Stimulated activated CD8-positive, alpha-beta memory T cell treated with anti-CD3 and anti-CD28 coated beads, Interleukin-15, amount 100 ng/mL, for 48 hours (primary cell): ENCODE data around the gene NAGLU.
"Not testable (repeated sequence)": the region's sequence is repeated elsewhere in the genome, so short reads cannot be mapped to it uniquely, and the experiment has no call there.

Experiments
- DNase-seq, 2 donors: peaks; one replicate each; pipeline ENCODE4 v3.0.0-alpha.2; 2020; ENCODE audit warnings: low read depth in 2 of 2

NAGLU gene

DNA sequence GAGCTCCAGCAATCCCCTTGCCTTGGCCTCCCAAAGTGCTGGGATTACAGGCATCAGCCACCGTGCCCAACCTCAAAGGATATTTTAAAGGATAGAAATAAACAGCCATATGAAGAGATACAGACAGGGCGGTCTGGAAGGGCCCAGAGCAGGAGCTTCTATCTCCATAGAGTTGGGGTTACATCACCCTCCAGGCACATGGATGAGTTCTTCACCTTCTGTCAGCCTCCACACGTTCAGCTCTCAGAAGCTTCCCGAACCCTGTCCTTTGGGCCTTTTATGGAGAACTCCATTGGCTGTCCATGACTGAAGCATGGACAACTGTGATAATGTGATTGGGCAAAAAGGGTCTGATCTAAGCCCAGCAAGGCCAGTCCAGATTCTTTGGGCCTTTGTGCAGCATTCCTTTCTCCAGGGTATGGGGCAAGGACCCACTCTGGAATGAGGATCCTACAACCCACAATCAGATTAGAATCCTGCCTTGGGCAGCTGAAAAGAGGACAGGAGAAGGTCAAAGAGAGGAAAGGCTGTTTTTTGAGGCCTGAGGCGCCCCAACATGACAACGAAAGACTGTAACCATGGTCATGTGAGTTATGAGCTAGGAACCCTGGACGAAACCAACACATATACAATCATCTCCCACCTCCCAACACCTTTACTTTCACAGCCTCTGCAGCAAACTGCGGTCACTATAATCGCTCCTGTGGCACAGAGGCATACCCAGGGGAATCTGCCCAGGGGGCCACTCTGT is 9.9 kb downstream of the NAGLU start:
- not testable (repeated sequence) for DNase-seq

DNA sequence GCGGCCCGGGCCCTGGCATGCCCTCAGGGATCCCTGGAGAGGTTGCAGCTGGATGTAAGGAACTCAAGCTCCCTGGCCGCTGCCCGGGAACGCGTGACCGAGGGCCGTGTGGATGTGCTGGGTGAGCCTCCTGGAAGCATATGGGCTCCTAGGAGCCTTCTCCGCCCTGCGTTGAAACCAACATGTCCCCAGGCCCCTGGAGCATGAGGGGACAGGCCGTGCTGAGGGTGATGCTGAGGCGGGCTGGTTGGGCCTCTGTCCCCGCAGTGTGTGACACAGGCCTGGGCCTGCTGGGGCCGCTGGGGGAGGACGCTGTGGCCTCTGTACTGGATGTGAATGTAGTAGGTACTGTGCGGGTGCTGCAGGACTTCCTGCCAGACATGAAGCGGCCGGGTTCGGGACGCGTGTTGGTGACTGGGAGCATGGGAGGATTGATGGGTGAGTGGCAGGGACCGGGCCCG is 11.0 kb downstream of the NAGLU start:
- DNase-seq, result no peak

DNA sequence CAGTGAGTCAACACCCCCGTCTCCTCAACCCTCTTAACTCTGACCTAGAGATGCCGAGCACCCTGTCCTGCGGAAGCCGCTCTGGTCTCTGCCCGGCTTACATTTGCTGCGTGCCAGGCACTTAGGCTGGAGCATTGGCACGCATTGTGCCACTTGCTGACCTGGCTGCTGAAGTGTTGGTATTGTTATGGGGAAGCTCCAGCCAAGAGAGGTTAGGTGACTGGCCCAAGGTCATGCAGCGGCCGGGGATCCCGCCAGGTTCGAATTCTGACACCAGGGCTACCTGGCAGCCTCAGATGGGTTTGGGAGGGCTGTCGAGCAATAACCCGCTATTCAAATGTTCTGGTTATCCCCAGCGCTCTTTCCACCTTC is 11.6 kb downstream of the NAGLU start:
- no peak for DNase-seq

DNA sequence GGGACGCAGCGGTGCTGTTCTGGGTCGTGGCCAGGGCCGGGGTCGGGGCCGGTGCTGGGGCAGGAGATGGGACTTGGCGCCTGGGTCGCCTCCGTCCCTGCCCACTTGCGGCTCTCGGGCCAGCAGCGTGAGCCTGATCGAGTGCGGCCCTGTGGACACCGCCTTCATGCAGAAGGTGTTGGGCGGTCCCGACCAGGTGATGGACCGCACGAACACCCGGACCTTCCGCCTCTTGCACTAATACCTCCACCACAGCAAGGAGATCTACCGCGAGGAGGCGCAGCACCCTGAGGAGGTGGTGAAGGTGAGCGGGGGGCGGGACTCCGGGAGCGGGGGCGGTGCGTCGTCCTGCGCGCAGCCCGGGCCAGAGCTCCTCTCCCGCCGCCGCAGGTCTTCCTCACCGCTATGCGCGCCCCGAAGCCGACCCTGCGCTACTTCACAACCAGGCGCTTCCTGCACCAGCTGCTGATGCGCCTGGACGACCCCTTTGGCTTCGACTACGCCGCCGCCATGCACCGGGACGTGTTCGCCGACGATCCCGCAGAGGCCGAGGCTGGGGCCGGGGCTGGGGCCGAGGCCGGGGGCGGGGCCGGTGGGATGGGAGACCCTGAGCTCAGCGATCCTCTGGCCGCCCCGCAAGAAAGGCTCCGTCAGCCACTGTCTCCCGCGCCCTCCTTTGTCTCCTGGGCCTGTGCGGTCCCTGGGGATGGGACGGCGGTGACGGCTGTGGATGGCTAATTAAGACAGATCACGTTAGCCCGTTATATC is 12.2 kb downstream of the NAGLU start:
- peak; percentile 70 to 75 for DNase-seq

DNA sequence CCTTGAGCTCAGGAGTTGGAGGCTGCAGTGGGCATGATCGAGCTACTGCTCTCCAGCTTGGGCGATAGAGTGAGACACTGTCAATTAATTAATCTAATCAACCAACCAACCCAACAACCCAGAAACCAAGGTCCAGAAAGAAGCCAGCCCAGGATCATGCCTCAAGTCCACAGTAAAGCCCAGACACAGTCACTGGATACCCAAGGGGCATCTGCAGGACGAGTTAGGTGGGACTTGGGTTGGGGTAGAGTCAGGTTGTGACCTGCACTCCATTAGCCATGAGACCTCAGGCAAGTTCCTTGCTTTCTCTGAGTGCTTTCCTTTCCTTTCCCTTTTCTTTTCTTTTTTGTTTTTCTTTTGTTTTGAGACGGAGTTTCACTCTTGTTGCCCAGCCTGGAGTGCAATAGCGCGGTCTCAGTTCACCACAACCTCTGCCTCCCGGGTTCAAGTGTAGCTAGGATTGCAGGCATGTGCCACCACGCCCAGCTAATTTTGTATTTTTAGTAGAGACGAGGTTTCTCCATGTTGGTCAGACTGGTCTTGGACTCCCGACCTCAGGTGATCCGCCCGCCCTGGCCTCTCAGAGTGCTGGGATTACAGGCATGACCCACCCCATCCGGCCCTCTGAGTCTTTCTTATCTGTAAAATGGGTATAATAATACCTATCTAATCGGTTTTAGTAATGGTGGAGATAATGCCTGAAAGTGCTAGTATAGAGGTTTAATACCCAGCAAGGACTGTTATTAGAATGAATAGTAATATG is 13.1 kb downstream of the NAGLU start:
- no peak for DNase-seq

DNA sequence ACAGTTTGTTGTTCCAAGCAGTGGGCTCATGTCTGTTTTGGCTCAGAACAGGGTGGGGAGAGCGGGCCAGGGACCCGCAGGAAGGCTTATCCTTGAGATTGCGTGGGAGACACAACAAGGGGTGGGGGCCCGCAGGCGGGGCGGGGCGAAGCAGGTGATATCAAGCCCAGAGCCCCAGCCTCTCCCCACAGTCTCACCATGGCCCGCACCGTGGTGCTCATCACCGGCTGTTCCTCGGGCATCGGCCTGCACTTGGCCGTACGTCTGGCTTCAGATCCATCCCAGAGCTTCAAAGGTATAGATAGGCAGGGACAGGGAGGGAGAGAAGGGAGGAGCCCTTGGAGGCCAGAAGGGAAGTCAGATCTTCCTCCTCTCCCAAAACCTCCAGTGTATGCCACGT is 16.7 kb downstream of the NAGLU start, which contains the start of gene HSD17B1:
Gene HSD17B1, plus strand, starts transcription at position 188 of the 400 bp plus-strand sequence. Its CDS starts 11 bp downstream, at position 199.
- not testable (repeated sequence) for DNase-seq

DNA sequence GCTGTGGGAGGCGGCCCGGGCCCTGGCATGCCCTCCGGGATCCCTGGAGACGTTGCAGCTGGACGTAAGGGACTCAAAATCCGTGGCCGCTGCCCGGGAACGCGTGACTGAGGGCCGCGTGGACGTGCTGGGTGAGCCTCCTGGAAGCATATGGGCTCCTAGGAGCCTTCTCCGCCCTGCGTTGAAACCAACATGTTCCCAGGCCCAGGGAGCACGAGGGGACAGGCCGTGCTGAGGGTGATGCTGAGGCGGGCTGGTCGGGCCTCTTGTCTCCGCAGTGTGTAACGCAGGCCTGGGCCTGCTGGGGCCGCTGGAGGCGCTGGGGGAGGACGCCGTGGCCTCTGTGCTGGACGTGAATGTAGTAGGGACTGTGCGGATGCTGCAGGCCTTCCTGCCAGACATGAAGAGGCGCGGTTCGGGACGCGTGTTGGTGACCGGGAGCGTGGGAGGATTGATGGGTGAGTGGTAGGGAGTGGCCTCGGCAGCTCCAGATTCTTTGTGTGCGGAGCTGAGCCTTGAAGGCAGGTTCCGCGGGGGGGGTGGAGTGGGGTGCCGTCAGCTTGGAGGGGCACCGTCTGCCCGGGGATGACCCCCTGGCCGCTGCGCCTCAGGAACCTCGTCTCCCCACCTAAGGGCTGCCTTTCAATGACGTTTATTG is 17.2 kb downstream of the NAGLU start:
- DNase-seq, result no peak

DNA sequence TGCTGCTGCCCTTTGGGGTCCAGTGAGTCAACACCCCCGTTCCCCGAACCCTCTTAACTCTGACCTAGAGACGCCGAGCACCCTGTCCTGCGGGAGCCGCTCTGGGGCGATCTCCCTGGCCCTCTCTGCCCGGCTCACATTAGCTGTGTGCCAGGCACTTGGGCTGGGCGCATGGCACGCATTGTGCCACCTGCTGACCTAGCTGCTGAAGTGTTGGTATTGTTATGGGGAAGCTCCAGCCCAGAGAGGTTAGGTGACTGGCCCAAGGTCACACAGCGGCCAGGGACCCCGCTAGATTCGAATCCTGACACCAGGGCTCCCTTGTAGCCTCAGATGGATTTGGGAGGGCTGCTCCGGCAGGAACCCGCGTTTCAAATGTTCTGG is 17.8 kb downstream of the NAGLU start:
- no peak for DNase-seq

DNA sequence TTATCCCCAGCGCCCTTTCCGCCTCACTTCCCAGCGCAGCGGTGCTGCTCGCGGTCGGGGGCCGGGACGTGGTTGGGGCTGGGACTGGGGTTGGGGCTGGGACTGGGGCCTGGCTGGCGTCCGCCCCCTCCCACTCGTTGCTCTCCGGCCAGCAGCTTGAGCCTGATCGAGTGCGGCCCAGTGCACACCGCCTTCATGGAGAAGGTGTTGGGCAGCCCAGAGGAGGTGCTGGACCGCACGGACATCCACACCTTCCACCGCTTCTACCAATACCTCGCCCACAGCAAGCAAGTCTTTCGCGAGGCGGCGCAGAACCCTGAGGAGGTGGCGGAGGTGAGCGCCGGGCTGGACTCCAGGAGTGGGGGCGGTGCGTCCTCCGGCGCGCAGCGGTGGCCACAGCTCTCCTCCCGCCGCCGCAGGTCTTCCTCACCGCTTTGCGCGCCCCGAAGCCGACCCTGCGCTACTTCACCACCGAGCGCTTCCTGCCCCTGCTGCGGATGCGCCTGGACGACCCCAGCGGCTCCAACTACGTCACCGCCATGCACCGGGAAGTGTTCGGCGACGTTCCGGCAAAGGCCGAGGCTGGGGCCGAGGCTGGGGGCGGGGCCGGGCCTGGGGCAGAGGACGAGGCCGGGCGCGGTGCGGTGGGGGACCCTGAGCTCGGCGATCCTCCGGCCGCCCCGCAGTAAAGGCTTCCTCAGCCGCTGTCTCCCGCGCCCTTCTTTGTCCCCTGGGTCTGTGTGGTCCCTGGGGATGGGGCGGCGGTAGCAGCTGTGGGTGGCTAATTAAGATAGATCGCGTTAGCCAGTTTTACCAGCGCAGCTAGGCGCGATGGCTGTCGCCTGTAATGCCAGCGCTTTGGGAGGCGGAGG is 18.4 kb downstream of the NAGLU start:
- peak; percentile 79 to 82 for DNase-seq

DNA sequence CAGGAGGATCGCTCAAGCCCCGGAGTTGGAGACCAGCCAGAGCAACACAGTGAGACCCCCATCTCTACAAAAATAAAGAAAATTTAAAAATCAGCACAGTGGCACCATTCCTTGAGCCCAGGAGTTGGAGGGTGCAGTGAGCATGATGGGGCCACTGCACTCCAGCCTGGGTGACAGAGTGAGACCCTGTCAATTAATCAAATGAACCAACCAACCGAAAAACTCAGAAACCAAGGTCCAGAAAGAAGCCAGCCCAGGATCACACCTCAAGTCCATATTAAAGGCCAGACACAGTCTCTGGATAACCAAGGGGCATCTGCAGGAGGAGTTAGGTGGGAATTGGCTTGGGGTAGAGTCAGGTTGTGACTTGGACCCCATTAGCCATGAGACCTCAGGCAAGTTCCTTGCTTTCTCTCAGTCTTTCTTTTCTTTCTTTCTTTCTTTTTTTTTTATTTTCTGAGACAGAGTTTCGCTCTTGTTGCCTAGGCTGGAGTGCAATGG is 19.1 kb downstream of the NAGLU start:
- no peak for DNase-seq

DNA sequence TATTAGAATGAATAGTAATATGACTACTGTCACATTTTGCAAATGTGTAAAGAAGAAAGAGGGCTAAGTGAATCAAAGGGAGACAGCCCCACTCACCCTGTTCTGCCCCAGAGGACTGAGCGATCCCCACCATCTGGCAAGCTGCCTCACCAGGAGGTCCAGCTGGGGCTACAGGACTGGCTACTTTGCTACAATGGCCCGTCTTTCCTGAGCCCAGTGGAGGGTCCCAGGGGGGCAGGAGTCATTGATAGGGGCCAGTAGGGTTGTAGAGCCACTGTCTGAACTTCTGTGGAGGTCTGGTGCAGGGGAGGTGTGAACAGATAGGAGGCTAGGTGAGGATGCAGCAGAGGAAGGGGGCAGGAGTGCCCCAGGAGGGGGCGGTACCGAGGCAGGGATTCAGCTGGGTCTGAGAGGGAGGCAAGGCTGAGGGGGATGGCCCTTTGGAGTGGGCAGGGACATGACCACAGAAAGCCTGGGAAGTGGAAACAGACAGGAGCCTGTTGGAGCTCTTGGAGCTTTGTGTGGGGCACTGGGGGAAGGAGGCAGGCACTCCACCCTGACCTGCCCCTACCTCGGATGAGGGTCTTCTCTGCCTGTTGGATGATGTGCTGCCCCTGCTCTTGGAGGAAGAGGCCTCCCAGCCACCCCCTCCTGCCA is 20.0 kb downstream of the NAGLU start:
- not testable (repeated sequence) for DNase-seq

DNA sequence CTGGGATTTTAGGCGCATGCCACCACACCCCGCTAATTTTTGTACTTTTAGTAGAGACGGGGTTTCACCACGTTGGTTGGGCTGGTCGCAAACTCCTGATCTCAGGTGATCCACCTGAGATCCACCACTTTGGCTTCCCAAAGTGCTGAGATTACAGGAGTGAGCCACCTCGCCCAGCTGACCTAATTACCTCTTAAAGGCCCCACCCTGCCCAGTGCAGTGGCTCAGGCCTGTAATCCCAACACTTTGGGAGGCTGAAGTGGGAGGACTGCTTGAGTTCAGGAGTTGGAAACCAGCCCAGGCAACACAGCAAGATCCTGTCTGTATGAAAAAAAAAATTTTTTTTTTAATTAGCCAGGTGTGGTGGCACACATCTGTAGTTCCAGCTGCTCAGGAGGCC is 23.0 kb downstream of the NAGLU start:
- no peak for DNase-seq

DNA sequence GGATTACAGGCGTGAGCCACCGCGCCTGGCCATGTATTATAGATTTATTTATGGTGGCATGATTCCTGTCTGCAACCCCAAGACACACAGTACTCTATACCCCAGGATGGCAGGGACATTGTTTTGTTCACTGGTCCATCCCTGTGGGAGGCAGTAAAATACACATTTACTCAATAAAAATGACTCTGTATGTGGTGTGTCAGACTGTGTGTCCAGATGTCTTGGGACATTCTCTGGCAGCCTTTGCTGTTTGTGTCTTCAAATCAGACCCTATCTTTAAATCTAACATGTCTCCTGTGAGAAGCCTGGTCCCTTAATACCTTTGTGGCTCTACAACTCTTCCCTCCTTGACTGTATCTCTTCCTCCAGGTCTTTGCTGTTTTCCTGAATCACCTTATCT is 24.2 kb downstream of the NAGLU start:
- no peak for DNase-seq

DNA sequence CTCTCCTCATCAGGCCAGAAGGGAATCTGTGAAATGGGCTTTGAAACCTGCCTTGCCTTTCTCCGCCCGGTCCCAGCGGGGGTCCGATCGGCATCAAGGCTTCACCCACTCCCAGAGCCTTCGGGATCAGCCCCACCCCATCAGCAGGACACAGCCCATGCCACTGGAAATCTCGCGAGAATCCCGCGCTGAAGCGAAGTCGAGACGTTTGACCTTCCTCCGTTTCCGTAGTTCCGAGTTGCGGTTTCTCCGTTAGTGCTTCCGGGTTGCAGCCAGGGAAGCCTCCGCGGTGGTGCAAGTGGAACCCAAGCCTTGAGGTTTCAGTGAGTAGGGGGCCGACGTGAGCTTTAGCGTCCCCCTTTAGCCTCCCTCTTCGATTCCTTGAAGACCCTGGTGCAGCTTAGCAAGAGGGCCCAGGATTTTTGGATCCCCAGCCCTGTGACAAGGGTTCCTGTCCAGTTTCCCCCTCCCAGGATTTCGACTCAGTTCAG is 25.9 kb downstream of the NAGLU start, which contains the start of gene COASY:
Gene COASY, plus strand, starts transcription at position 252 of the 491 bp plus-strand sequence. CDS start 475 bp downstream, outside the sequence.
- peak; percentile 85 to 88 for DNase-seq

DNA sequence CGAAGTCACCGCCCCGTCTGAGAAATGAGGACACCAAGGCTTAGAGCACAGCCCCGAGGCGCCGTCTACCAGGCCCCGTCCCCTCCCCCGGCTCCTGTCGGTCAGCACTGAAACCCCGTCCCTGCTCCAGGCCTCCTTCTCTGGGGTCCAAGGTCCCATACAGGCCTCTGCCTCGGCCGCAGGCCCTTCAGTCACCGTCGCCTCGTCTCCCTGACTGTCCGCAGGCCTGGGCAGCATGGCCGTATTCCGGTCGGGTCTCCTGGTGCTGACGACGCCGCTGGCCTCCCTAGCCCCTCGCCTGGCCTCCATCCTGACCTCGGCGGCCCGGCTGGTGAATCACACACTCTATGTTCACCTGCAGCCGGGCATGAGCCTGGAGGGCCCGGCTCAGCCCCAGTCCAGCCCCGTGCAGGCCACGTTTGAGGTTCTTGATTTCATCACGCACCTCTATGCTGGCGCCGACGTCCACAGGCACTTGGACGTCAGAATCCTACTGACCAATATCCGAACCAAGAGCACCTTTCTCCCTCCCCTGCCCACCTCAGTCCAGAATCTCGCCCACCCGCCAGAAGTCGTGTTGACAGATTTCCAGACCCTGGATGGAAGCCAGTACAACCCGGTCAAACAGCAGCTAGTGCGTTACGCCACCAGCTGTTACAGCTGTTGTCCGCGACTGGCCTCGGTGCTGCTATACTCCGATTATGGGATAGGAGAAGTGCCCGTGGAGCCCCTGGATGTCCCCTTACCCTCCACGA is 26.5 kb downstream of the NAGLU start:
- no peak for DNase-seq

DNA sequence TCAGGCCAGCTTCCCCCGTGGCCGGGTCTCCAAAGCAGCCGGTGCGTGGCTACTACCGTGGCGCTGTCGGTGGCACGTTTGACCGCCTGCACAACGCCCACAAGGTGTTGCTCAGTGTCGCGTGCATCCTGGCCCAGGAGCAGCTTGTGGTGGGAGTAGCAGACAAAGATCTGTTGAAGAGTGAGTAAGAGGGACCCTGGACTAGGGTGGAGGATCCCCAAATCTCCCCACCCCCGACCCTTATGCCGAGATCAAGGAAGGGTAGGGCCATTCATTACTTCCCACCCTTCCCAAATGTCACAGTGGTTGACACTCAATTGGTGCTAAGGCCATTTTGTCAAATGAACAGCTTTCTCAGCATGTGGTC is 27.1 kb downstream of the NAGLU start:
- no peak for DNase-seq

DNA sequence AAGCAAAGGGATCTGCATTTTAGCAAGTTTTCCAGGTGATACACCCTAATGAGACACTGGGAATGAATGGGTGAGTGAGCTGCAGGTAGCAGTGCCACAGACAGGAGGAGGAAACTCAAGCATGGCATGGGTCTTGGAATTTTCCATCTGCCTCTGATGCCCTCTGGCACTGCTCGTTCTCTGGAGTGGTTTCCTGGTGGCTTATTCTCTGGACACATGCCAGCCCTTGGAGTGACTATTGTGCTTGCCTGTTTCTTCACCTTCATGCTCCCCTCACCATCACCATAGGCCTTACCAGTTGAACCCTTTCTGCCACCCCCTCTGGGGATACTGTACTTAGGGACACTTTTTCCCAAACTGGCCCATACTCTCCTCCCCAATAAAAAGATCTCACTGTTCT is 27.5 kb downstream of the NAGLU start:
- no peak for DNase-seq

DNA sequence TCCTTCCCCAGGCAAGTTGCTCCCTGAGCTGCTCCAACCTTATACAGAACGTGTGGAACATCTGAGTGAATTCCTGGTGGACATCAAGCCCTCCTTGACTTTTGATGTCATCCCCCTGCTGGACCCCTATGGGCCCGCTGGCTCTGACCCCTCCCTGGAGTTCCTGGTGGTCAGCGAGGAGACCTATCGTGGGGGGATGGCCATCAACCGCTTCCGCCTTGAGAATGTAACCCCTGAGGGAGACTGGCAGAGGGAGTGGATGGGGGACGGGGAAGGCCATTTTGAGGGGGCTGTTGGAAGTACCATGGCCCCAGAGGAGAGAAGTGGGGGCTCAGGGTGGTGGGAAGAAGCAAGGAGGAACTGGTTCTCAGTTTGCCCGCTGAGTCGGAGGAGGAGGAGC is 27.9 kb downstream of the NAGLU start:
- no peak for DNase-seq
